Amniotic stem cell (primary cell): ENCODE results near the gene SERPIND1.

ENCODE experiments used
- DNase-seq: peaks from one replicate; lab custom pipeline; 2025; lab: John Stamatoyannopoulos, UW

SERPIND1 gene

GRCh38 chr22:20792221-20792965 is 18.5 kb downstream of the SERPIND1 start:
- DNase-seq, result no peak

- no peak for DNase-seq
These were observed 19.2 kb downstream of the SERPIND1 start for GRCh38 chr22:20792966-20793728.

- no peak for DNase-seq
These were observed 20.1 kb downstream of the SERPIND1 start for GRCh38 chr22:20793748-20794649.

GRCh38 chr22:20794650-20795413 is 20.9 kb downstream of the SERPIND1 start:
- DNase-seq, result no peak

- no peak for DNase-seq
These were observed 22.8 kb downstream of the SERPIND1 start for GRCh38 chr22:20796731-20797130.

- no peak for DNase-seq
These were observed 24.3 kb downstream of the SERPIND1 start for GRCh38 chr22:20798218-20798617.

- no peak for DNase-seq
These were observed 25.1 kb downstream of the SERPIND1 start for GRCh38 chr22:20798974-20799373.

GRCh38 chr22:20799449-20799848 is 25.5 kb downstream of the SERPIND1 start:
- DNase-seq, result no peak

GRCh38 chr22:20802452-20802851 is 28.5 kb downstream of the SERPIND1 start:
- no peak for DNase-seq

- DNase-seq, result no peak
These were observed 29.1 kb downstream of the SERPIND1 start for GRCh38 chr22:20802922-20803553.

GRCh38 chr22:20803696-20804324 is 29.9 kb downstream of the SERPIND1 start:
- no peak for DNase-seq

GRCh38 chr22:20804650-20805049 is 30.7 kb downstream of the SERPIND1 start:
- no peak for DNase-seq

GRCh38 chr22:20805972-20806471 is 32.1 kb downstream of the SERPIND1 start:
- DNase-seq, result no peak

GRCh38 chr22:20807315-20807752 is 33.4 kb downstream of the SERPIND1 start:
- peak; percentile 88 for DNase-seq

- DNase-seq, result no peak
These were observed 34.9 kb downstream of the SERPIND1 start for GRCh38 chr22:20808844-20809243.

GRCh38 chr22:20809538-20810185 is 35.7 kb downstream of the SERPIND1 start:
- DNase-seq, result no peak

- DNase-seq, result no peak
These were observed 36.7 kb downstream of the SERPIND1 start for GRCh38 chr22:20810645-20811044.

GRCh38 chr22:20811171-20811570 is 37.3 kb downstream of the SERPIND1 start:
- no peak for DNase-seq

GRCh38 chr22:20811971-20812660 is 38.2 kb downstream of the SERPIND1 start:
- no peak for DNase-seq
